ENCODE measurements around the gene FAM227A. TPM values are rescaled to one million over a fixed set of nuclear protein-coding genes. Genes with fewer than 3 reads are reported as not detected.
"Not testable (repeated sequence)": the region's sequence is repeated elsewhere in the genome, so short reads cannot be mapped to it uniquely, and the experiment has no call there.

Gene FAM227A
- polyA plus RNA-seq, 2 donors = 0.06 to 0.86 TPM

DNA sequence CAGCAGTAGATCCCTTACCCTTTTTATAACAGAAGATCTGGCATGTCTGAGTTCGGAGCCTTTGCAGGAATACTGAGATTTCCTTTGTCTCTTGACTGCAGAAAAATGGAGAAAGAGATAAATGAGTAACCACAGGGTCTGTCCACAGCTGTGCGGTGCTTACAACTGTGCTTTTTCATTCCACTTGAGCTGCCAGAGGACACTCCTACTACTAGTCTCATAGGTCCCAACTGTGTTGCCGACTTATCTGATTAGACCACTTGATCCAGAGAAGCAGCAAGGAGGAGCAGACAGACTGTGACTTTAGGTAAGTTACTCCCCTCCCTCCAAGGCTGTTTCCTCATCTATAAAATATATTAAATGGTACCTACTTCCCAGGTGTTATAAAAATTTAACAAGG is 17.5 kb downstream of the FAM227A start:
- Histone ChIP-seq H3K4me3 (ENCODE audit: low read depth in 1 of 2, low read length in 2 of 2) (no peak overlapping the region), H3K9me3 (ENCODE audit: control insufficient read depth in 2 of 2, insufficient read depth in 1 of 2, low read depth in 1 of 2, low read length in 1 of 2) (no peaks in the 10 kb centered on the region), H3K36me3 (ENCODE audit: control insufficient read depth in 2 of 2, insufficient read depth in 2 of 2, low read length in 1 of 2) (no peaks in the 10 kb centered on the region), H3K27me3 (ENCODE audit: control insufficient read depth in 1 of 2, insufficient read depth in 2 of 2, low read length in 2 of 2) (peaks cover 0 to 5% of the 10 kb centered on the region in 2 donors), H3K27ac (ENCODE audit: low read depth in 2 of 2, low read length in 1 of 2) (no peak overlapping the region), H3K4me1 (ENCODE audit: control insufficient read depth in 2 of 2, insufficient read depth in 2 of 2, low read length in 1 of 2) (no peaks in the 10 kb centered on the region)
- 67 to 78% methylated on average over 3 of the region's 3 CpGs for WGBS, 2 donors

GRCh38 chr22:38638216-38638615 is 18.0 kb downstream of the FAM227A start:
- Histone ChIP-seq H3K4me3 (ENCODE audit: low read depth in 1 of 2, low read length in 2 of 2) (no peak overlapping the region), H3K27ac (ENCODE audit: low read depth in 2 of 2, low read length in 1 of 2) (no peak overlapping the region), H3K9me3 (ENCODE audit: control insufficient read depth in 2 of 2, insufficient read depth in 1 of 2, low read depth in 1 of 2, low read length in 1 of 2) (no peaks in the 10 kb centered on the region), H3K4me1 (ENCODE audit: control insufficient read depth in 2 of 2, insufficient read depth in 2 of 2, low read length in 1 of 2) (no peaks in the 10 kb centered on the region), H3K27me3 (ENCODE audit: control insufficient read depth in 1 of 2, insufficient read depth in 2 of 2, low read length in 2 of 2) (peaks cover 0 to 5% of the 10 kb centered on the region in 2 donors), H3K36me3 (ENCODE audit: control insufficient read depth in 2 of 2, insufficient read depth in 2 of 2, low read length in 1 of 2) (no peaks in the 10 kb centered on the region)
- WGBS, 2 donors = 87 to 90% methylated on average over 2 of the region's 2 CpGs

DNA sequence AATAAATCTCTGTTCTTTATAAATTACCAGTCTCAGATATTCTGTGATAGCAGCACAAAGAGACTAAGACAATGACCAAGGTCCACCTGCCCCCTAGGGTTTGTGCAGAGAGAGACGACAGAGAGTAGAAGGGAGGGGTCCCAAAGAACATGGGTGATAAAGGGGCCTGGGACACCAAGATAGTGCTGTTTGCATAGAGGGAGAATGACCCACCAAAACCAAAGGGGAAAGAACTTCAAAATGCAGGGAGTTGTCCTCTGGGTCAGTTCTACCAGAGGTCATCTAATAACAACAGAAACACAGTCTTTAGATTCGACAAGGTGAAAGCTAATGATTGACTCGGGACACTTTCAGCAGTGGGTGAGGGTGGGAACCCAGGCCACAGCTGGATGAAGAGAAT is 23.7 kb downstream of the FAM227A start:
- WGBS, 2 donors = 70 to 77% methylated on average over 3 of the region's 3 CpGs
- H3K36me3 ChIP-seq (ENCODE audit: control insufficient read depth in 2 of 2, insufficient read depth in 2 of 2, low read length in 1 of 2) = no peaks in the 10 kb centered on the region

GRCh38 chr22:38631724-38632123 is 24.5 kb downstream of the FAM227A start:
- Histone ChIP-seq H3K27me3 (ENCODE audit: control insufficient read depth in 1 of 2, insufficient read depth in 2 of 2, low read length in 2 of 2) (no peaks in the 10 kb centered on the region), H3K36me3 (ENCODE audit: control insufficient read depth in 2 of 2, insufficient read depth in 2 of 2, low read length in 1 of 2) (no peaks in the 10 kb centered on the region), H3K4me3 (ENCODE audit: low read depth in 1 of 2, low read length in 2 of 2) (no peak overlapping the region), H3K27ac (ENCODE audit: low read depth in 2 of 2, low read length in 1 of 2) (no peak overlapping the region), H3K4me1 (ENCODE audit: control insufficient read depth in 2 of 2, insufficient read depth in 2 of 2, low read length in 1 of 2) (no peaks in the 10 kb centered on the region), H3K9me3 (ENCODE audit: control insufficient read depth in 2 of 2, insufficient read depth in 1 of 2, low read depth in 1 of 2, low read length in 1 of 2) (no peaks in the 10 kb centered on the region)
- whole genome bisulfite sequencing, 2 donors = 83 to 87% methylated on average over 9 of the region's 9 CpGs

More for the DNA sequence above, 23.7 kb downstream of the FAM227A start:
- Histone ChIP-seq H3K9me3 (ENCODE audit: control insufficient read depth in 2 of 2, insufficient read depth in 1 of 2, low read depth in 1 of 2, low read length in 1 of 2) (no peaks in the 10 kb centered on the region), H3K4me1 (ENCODE audit: control insufficient read depth in 2 of 2, insufficient read depth in 2 of 2, low read length in 1 of 2) (no peaks in the 10 kb centered on the region), H3K27ac (ENCODE audit: low read depth in 2 of 2, low read length in 1 of 2) (no peak overlapping the region), H3K27me3 (ENCODE audit: control insufficient read depth in 1 of 2, insufficient read depth in 2 of 2, low read length in 2 of 2) (no peaks in the 10 kb centered on the region), H3K4me3 (ENCODE audit: low read depth in 1 of 2, low read length in 2 of 2) (no peak overlapping the region)

- no peak overlapping the region for H3K27ac ChIP-seq (ENCODE audit: low read depth in 2 of 2, low read length in 1 of 2)
- H3K4me3 ChIP-seq (ENCODE audit: low read depth in 1 of 2, low read length in 2 of 2) = no peak overlapping the region
- H3K27me3 ChIP-seq (ENCODE audit: control insufficient read depth in 1 of 2, insufficient read depth in 2 of 2, low read length in 2 of 2) = no peaks in the 10 kb centered on the region
- H3K4me1 ChIP-seq (ENCODE audit: control insufficient read depth in 2 of 2, insufficient read depth in 2 of 2, low read length in 1 of 2) = no peaks in the 10 kb centered on the region
- WGBS, 2 donors = 86 to 93% methylated on average over 4 of the region's 4 CpGs
- no peaks in the 10 kb centered on the region for H3K9me3 ChIP-seq (ENCODE audit: control insufficient read depth in 2 of 2, insufficient read depth in 1 of 2, low read depth in 1 of 2, low read length in 1 of 2)
- H3K36me3 ChIP-seq (ENCODE audit: control insufficient read depth in 2 of 2, insufficient read depth in 2 of 2, low read length in 1 of 2) = no peaks in the 10 kb centered on the region
Measured at GRCh38 chr22:38629108-38629507, 27.1 kb downstream of the FAM227A start.

GRCh38 chr22:38628444-38628843 is 27.7 kb downstream of the FAM227A start:
- H3K4me3 ChIP-seq (ENCODE audit: low read depth in 1 of 2, low read length in 2 of 2) = no peak overlapping the region
- no peak overlapping the region for H3K27ac ChIP-seq (ENCODE audit: low read depth in 2 of 2, low read length in 1 of 2)
- WGBS, 2 donors = 87 to 89% methylated on average over 5 of the region's 5 CpGs
- H3K9me3 ChIP-seq (ENCODE audit: control insufficient read depth in 2 of 2, insufficient read depth in 1 of 2, low read depth in 1 of 2, low read length in 1 of 2) = no peaks in the 10 kb centered on the region
- no peaks in the 10 kb centered on the region for H3K27me3 ChIP-seq (ENCODE audit: control insufficient read depth in 1 of 2, insufficient read depth in 2 of 2, low read length in 2 of 2)
- no peaks in the 10 kb centered on the region for H3K4me1 ChIP-seq (ENCODE audit: control insufficient read depth in 2 of 2, insufficient read depth in 2 of 2, low read length in 1 of 2)
- H3K36me3 ChIP-seq (ENCODE audit: control insufficient read depth in 2 of 2, insufficient read depth in 2 of 2, low read length in 1 of 2) = no peaks in the 10 kb centered on the region

GRCh38 chr22:38623351-38623750 is 32.8 kb downstream of the FAM227A start:
- Histone ChIP-seq H3K4me1 (ENCODE audit: control insufficient read depth in 2 of 2, insufficient read depth in 2 of 2, low read length in 1 of 2) (no peaks in the 10 kb centered on the region), H3K36me3 (ENCODE audit: control insufficient read depth in 2 of 2, insufficient read depth in 2 of 2, low read length in 1 of 2) (no peaks in the 10 kb centered on the region), H3K4me3 (ENCODE audit: low read depth in 1 of 2, low read length in 2 of 2) (no peak overlapping the region), H3K27me3 (ENCODE audit: control insufficient read depth in 1 of 2, insufficient read depth in 2 of 2, low read length in 2 of 2) (no peaks in the 10 kb centered on the region), H3K9me3 (ENCODE audit: control insufficient read depth in 2 of 2, insufficient read depth in 1 of 2, low read depth in 1 of 2, low read length in 1 of 2) (no peaks in the 10 kb centered on the region), H3K27ac (ENCODE audit: low read depth in 2 of 2, low read length in 1 of 2) (no peak overlapping the region)
- WGBS, 2 donors = 73 to 78% methylated on average over 4 of the region's 4 CpGs

GRCh38 chr22:38618682-38619081 is 37.5 kb downstream of the FAM227A start:
- Histone ChIP-seq H3K36me3 (ENCODE audit: control insufficient read depth in 2 of 2, insufficient read depth in 2 of 2, low read length in 1 of 2) (no peaks in the 10 kb centered on the region), H3K9me3 (ENCODE audit: control insufficient read depth in 2 of 2, insufficient read depth in 1 of 2, low read depth in 1 of 2, low read length in 1 of 2) (no peaks in the 10 kb centered on the region), H3K4me3 (ENCODE audit: low read depth in 1 of 2, low read length in 2 of 2) (no peak overlapping the region), H3K27ac (ENCODE audit: low read depth in 2 of 2, low read length in 1 of 2) (no peak overlapping the region), H3K27me3 (ENCODE audit: control insufficient read depth in 1 of 2, insufficient read depth in 2 of 2, low read length in 2 of 2) (no peaks in the 10 kb centered on the region), H3K4me1 (ENCODE audit: control insufficient read depth in 2 of 2, insufficient read depth in 2 of 2, low read length in 1 of 2) (peaks cover 0 to 5% of the 10 kb centered on the region in 2 donors)
- 87 to 93% methylated on average over 2 of the region's 2 CpGs for WGBS, 2 donors

GRCh38 chr22:38618258-38618657 is 37.9 kb downstream of the FAM227A start:
- H3K36me3 ChIP-seq (ENCODE audit: control insufficient read depth in 2 of 2, insufficient read depth in 2 of 2, low read length in 1 of 2) = no peaks in the 10 kb centered on the region
- no peak overlapping the region for H3K4me3 ChIP-seq (ENCODE audit: low read depth in 1 of 2, low read length in 2 of 2)
- no peak overlapping the region for H3K27ac ChIP-seq (ENCODE audit: low read depth in 2 of 2, low read length in 1 of 2)
- H3K27me3 ChIP-seq (ENCODE audit: control insufficient read depth in 1 of 2, insufficient read depth in 2 of 2, low read length in 2 of 2) = no peaks in the 10 kb centered on the region
- 86 to 96% methylated on average over 1 of the region's 1 CpG for WGBS, 2 donors
- H3K9me3 ChIP-seq (ENCODE audit: control insufficient read depth in 2 of 2, insufficient read depth in 1 of 2, low read depth in 1 of 2, low read length in 1 of 2) = no peaks in the 10 kb centered on the region
- peaks cover 0 to 5% of the 10 kb centered on the region in 2 donors for H3K4me1 ChIP-seq (ENCODE audit: control insufficient read depth in 2 of 2, insufficient read depth in 2 of 2, low read length in 1 of 2)

DNA sequence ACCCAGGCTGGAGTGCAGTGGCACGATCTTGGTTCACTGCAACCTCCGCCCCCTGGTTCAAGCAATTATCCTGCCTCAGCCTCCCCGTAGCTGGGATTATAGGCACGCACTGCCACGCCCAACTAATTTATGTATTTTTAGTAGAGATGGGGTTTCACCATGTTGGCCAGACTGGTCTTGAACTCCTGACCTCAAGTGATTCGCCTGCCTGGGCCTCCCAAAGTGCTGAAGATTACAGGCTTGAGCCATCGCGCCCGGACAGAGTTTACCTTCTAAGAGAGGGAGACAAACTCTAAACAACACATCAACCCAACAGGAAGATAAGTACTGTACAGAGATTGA is 41.2 kb downstream of the FAM227A start:
- H3K4me3 ChIP-seq (ENCODE audit: low read depth in 1 of 2, low read length in 2 of 2); H3K9me3 ChIP-seq (ENCODE audit: control insufficient read depth in 2 of 2, insufficient read depth in 1 of 2, low read depth in 1 of 2, low read length in 1 of 2); H3K27ac ChIP-seq (ENCODE audit: low read depth in 2 of 2, low read length in 1 of 2); H3K4me1 ChIP-seq (ENCODE audit: control insufficient read depth in 2 of 2, insufficient read depth in 2 of 2, low read length in 1 of 2); H3K27me3 ChIP-seq (ENCODE audit: control insufficient read depth in 1 of 2, insufficient read depth in 2 of 2, low read length in 2 of 2); H3K36me3 ChIP-seq (ENCODE audit: control insufficient read depth in 2 of 2, insufficient read depth in 2 of 2, low read length in 1 of 2): not testable (repeated sequence)
- WGBS, 2 donors = 83 to 85% methylated on average over 9 of the region's 9 CpGs

All from esophagus (tissue), 2 donors.